PC-3 (cell line): ENCODE data around the gene SIPA1L3.

Experiments used
- CTCF ChIP-seq: fragments of 300-600 bp; sonication (generic); conservative IDR thresholded peaks from 2 replicates; pipeline ENCODE4 v1.5.1; 2017; ENCODE audit warnings: antibody characterized with exemption, low read depth, mild to moderate bottlenecking, low read length
- EZH2 ChIP-seq: fragments of 300-600 bp; sonication (generic); IDR thresholded peaks from one replicate; pipeline ENCODE4 v1.6.1; 2017; ENCODE audit warnings: antibody characterized with exemption, mild to moderate bottlenecking, low read length; ENCODE audit not compliant: unreplicated experiment

- TF ChIP-seq EZH2 = no peak
- TF ChIP-seq CTCF = no peak
These were observed 289.3 kb downstream of the SIPA1L3 start for GRCh38 chr19:38196245-38196837.
